ENCODE results near the gene LONP2. TPM values are rescaled to one million over a fixed set of nuclear protein-coding genes. Genes with fewer than 3 reads are reported as not detected.
A peak's percentile ranks its signal among the peaks of the same experiment; 100 is the strongest.

Gene LONP2
- total and polyA plus RNA-seq, 12 donors, result 45.3 to 89.1 (median 75.2) TPM

DNA sequence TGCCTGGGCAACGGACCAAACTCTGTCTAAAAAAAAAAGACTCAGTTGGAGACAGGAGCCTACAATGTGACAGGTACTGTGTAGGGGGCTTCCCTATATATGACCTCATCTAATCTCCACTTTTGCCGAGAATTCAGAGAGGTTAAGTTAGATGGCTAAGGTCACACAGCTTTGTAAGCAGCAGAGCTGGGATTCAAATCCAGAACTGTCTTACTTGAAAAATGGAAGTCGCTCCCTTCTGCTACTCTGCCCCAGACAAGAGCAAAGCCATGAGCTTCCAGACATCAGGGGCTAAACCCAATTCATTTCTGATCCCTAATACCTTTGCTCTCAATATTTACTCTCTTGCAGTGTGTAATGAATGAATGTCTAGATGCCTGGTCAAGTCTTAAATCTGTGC is 46.8 kb upstream of the LONP2 start:
- intact Hi-C loops (cut with DNase I), result no loop called here
- 82 to 95% (median 82%) methylated on average over 3 of the region's 3 CpGs for WGBS, 4 donors

DNA sequence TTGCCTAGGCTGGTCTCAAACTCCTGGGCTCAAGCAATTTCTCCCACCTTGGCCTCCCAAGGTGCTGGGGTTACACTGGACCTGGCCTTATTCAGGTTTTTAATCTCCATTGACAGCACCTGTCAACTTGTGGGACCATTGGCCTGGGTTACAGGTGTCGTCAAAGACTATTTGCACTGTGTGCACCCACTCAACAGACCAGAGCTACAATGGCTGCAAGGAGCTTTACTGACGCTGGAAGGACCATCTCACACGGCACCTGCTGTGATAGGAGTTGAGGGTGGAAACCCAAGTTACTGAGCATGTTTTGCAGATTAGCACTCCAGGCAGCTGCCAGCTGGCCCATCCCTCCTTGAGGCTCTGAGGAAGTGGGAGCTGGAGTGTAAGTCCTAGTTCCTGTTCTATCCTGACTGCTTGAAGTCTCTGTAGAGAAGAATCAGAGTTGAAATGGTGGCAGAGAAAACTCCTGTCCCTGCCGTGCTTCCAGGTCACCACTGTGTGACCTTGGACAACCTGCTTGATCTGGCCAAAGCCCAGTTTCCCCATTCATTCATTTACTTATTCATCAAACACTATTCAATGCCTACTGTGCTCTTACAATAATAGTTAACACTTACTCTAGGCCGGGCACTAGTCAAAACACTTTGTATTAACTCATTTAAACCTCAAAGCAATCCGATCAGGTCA is 42.4 kb upstream of the LONP2 start:
- H3K36me3 ChIP-seq (replicated peaks in 1 of 2), result no peaks in the 10 kb centered on the region
- intact Hi-C loops (cut with DNase I), result no loop called here
- H3K27me3 ChIP-seq, result no peaks in the 10 kb centered on the region
- H3K4me3 ChIP-seq, result no peak overlapping the region
- WGBS, 4 donors, result 60 to 70% (median 63%) methylated on average over 5 to 6 of the region's 6 CpGs
- no peaks in the 10 kb centered on the region for H3K4me1 ChIP-seq (replicated peaks in 1 of 2)
- TF ChIP-seq, protein P1, sequence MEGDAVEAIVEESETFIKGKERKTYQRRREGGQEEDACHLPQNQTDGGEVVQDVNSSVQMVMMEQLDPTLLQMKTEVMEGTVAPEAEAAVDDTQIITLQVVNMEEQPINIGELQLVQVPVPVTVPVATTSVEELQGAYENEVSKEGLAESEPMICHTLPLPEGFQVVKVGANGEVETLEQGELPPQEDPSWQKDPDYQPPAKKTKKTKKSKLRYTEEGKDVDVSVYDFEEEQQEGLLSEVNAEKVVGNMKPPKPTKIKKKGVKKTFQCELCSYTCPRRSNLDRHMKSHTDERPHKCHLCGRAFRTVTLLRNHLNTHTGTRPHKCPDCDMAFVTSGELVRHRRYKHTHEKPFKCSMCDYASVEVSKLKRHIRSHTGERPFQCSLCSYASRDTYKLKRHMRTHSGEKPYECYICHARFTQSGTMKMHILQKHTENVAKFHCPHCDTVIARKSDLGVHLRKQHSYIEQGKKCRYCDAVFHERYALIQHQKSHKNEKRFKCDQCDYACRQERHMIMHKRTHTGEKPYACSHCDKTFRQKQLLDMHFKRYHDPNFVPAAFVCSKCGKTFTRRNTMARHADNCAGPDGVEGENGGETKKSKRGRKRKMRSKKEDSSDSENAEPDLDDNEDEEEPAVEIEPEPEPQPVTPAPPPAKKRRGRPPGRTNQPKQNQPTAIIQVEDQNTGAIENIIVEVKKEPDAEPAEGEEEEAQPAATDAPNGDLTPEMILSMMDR (IDR thresholded peaks at IDR 0.05), result no peak
- TF ChIP-seq POLR2A (IDR thresholded peaks at IDR 0.05), result no peak
- H3K9me3 ChIP-seq (replicated peaks in 1 of 3), result no peaks in the 10 kb centered on the region
- no peak overlapping the region for H3K27ac ChIP-seq
- DNase-seq, result peak in 1 of 7 donors; percentile 19

More for the DNA sequence above, 46.8 kb upstream of the LONP2 start:
- Histone ChIP-seq H3K27ac (no peak overlapping the region), H3K4me1 (replicated peaks in 1 of 2) (no peaks in the 10 kb centered on the region), H3K27me3 (no peaks in the 10 kb centered on the region), H3K36me3 (replicated peaks in 1 of 2) (no peaks in the 10 kb centered on the region), H3K9me3 (replicated peaks in 1 of 3) (no peaks in the 10 kb centered on the region), H3K4me3 (no peak overlapping the region)
- DNase-seq, result no peak
- no peak for TF ChIP-seq POLR2A (IDR thresholded peaks at IDR 0.05)
- TF ChIP-seq, protein P1 (IDR thresholded peaks at IDR 0.05), result no peak

DNA sequence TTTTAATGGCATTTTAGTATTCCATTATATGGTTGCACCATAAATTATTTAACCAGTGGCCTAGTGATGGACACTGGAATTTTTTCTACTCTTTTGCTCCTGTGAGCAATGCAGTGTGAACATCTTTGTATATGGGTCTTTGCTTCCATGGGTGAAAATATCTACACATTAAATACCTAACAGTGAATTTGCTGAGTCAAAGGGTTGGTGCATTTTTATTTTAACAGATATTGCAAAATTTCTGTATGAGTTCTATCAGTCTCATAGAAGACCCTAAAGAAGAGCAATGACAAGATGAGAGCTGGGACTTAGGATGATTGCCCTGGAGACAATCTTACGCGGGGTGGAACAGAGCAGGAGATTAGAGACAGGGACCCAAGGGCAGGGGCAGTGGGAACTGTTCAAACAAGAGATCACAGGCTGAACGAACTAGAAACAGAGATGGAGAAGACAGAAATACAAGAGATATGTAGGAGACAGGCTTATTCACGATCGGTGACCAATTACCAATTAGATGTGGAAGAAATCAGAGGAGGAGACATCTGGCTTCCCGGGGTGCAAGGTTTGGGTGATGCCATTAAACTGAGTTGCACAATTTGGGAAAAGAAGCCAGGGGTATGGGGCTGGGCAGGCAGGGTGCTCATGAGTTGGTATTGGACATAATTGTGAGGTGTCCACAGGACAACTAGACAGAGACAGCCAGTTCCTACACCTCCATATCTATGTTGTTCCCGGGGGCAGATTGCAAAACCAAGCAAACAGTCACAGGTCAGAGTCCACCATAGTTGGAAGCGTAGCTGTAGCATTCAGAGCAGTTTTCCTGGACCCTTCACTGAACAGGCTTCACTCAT is 39.9 kb upstream of the LONP2 start:
- Histone ChIP-seq H3K27me3 (no peaks in the 10 kb centered on the region), H3K36me3 (replicated peaks in 1 of 2) (no peaks in the 10 kb centered on the region), H3K9me3 (replicated peaks in 1 of 3) (no peaks in the 10 kb centered on the region), H3K4me1 (replicated peaks in 1 of 2) (no peaks in the 10 kb centered on the region), H3K4me3 (no peak overlapping the region), H3K27ac (no peak overlapping the region)
- TF ChIP-seq POLR2A (IDR thresholded peaks at IDR 0.05), result no peak
- TF ChIP-seq, protein P1 (IDR thresholded peaks at IDR 0.05), result no peak
- WGBS, 4 donors, result 84 to 91% (median 88%) methylated on average over 8 of the region's 8 CpGs
- no peak for DNase-seq
- intact Hi-C loops (cut with DNase I), result no loop called here

DNA sequence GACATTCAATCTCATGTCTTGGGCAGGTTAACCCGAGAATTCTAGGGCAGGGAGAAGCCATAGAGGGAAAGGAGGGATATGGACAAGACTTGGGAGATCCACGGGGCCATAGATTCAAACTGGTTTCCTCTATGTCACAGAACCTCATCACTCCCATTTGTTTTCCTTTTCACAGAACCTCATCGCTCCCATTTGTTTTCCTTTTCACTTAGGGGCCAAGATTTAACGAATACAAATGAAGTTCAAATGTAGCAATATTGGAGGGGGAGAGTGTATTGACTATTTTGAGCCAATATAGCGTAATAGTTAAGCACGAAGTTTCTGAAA is 39.3 kb upstream of the LONP2 start:
- H3K27ac ChIP-seq, result no peak overlapping the region
- no peaks in the 10 kb centered on the region for H3K36me3 ChIP-seq (replicated peaks in 1 of 2)
- intact Hi-C loops (cut with DNase I), result no loop called here
- no peak for DNase-seq
- TF ChIP-seq, protein P1 (IDR thresholded peaks at IDR 0.05), result no peak
- TF ChIP-seq POLR2A (IDR thresholded peaks at IDR 0.05), result no peak
- H3K4me1 ChIP-seq (replicated peaks in 1 of 2), result no peaks in the 10 kb centered on the region
- no peak overlapping the region for H3K4me3 ChIP-seq
- 85 to 89% (median 86%) methylated on average over 6 of the region's 6 CpGs for WGBS, 4 donors
- no peaks in the 10 kb centered on the region for H3K9me3 ChIP-seq (replicated peaks in 1 of 3)
- H3K27me3 ChIP-seq, result no peaks in the 10 kb centered on the region
